Upper lobe of right lung (tissue), 1 donor: ENCODE measurements around the gene TSSK6. TPM values are rescaled to one million over a fixed set of nuclear protein-coding genes. Genes with fewer than 3 reads are reported as not detected.

Source experiments
- ATAC-seq: fragments of 200-7000 bp; cut with Tn5 transposase; one replicate; pipeline ENCODE4 v1.9.1; 2020; ENCODE audit warnings: mild to moderate bottlenecking, moderate library complexity
- DNase-seq: peaks from one replicate; pipeline ENCODE4 v3.0.0-alpha.2; 2020
- H3K27ac ChIP-seq: fragments of 200-600 bp; one replicate; pipeline ENCODE4 v1.8.0; 2022
- H3K27me3 ChIP-seq: fragments of 200-600 bp; one replicate; pipeline ENCODE4 v1.8.0; 2022; ENCODE audit warnings: mild to moderate bottlenecking
- H3K36me3 ChIP-seq: fragments of 200-600 bp; one replicate; pipeline ENCODE4 v1.8.0; 2022
- H3K4me1 ChIP-seq: fragments of 200-600 bp; one replicate; pipeline ENCODE4 v1.8.0; 2022
- H3K4me3 ChIP-seq: fragments of 200-600 bp; one replicate; pipeline ENCODE4 v1.8.0; 2022; ENCODE audit warnings: mild to moderate bottlenecking
- H3K9me3 ChIP-seq: fragments of 200-600 bp; one replicate; pipeline ENCODE4 v1.8.0; 2022
- intact Hi-C: fragments of 100-400 bp; cut with DNase I; formaldehyde crosslinking; loops from one replicate; pipeline ENCODE4 v1.11.0; 2022
- total RNA-seq: library from RNA; stranded (reverse); fragmentation: NEBNext Ultra II Directional; extraction: Animal tissue kit (Norgen Biotek cat#: 25700); gene quantifications from one replicate; pipeline ENCODE4 v1.2.1, GENCODE V29; 2021
- TF ChIP-seq, protein P1 (sequence below): fragments of 200-600 bp; IDR thresholded peaks from one replicate; pipeline ENCODE4 v1.8.0; 2022; ENCODE audit warnings: antibody characterized with exemption
- donor health status: DM: no; HTN: yes; CAD: no; lungs with severe emphysema.

Gene TSSK6
- total RNA-seq, 1 donor from 2014 or later = 1.8 TPM

DNA sequence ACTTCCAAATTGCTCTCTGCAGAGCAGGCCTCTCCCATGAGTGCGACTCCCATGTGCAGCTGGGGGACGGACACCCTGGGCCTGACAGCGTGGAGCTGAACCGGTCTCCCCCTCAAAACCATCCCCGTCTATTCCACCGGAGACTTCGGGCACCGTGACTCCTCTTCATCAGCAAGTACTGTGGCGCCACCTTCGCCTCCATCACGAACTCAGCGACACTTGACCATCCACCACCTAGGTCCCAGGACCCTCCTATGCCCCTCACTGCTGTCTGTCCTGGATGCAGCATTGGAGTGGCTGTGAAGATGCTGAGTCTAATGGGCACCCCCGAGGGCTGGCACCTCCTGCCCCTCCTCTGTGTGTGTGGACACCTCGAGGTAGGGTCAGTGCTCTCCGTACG, 43.3 kb upstream of the TSSK6 start:
- H3K9me3 ChIP-seq = no peaks in the 10 kb centered on the region
- no peaks in the 10 kb centered on the region for H3K4me1 ChIP-seq
- intact Hi-C loops = no loop called here
- no peak overlapping the region for H3K4me3 ChIP-seq
- DNase-seq (no peak), ATAC-seq (no peak)
- no peaks in the 10 kb centered on the region for H3K27me3 ChIP-seq
- no peaks in the 10 kb centered on the region for H3K36me3 ChIP-seq
- H3K27ac ChIP-seq = no peak overlapping the region
- TF ChIP-seq, protein P1, sequence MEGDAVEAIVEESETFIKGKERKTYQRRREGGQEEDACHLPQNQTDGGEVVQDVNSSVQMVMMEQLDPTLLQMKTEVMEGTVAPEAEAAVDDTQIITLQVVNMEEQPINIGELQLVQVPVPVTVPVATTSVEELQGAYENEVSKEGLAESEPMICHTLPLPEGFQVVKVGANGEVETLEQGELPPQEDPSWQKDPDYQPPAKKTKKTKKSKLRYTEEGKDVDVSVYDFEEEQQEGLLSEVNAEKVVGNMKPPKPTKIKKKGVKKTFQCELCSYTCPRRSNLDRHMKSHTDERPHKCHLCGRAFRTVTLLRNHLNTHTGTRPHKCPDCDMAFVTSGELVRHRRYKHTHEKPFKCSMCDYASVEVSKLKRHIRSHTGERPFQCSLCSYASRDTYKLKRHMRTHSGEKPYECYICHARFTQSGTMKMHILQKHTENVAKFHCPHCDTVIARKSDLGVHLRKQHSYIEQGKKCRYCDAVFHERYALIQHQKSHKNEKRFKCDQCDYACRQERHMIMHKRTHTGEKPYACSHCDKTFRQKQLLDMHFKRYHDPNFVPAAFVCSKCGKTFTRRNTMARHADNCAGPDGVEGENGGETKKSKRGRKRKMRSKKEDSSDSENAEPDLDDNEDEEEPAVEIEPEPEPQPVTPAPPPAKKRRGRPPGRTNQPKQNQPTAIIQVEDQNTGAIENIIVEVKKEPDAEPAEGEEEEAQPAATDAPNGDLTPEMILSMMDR = no peak

DNA sequence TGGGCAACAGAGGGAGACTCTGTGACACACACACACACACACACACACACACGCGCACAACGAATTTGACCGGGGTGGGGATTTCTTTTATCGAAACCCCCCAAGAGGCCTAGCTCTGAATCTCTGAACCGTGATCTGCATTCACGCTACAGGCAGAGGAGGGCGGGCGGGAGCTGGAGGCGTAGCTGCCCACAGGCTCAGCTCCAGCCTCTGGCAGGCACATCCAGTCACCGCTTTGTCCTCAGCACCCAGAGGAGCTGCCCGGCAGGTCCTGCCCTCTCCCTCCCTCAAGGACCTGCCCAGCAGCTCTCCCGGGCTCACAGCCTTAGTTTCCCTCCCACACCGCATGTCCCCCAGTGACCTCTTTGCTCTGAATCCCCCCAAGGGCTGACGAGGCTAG, 42.7 kb upstream of the TSSK6 start:
- Histone ChIP-seq H3K9me3 (no peaks in the 10 kb centered on the region), H3K4me1 (no peaks in the 10 kb centered on the region), H3K4me3 (no peak overlapping the region), H3K27me3 (no peaks in the 10 kb centered on the region), H3K27ac (no peak overlapping the region), H3K36me3 (no peaks in the 10 kb centered on the region)
- ATAC-seq (no peak), DNase-seq (no peak)
- intact Hi-C loops = no loop called here
- TF ChIP-seq, protein P1 = no peak

DNA sequence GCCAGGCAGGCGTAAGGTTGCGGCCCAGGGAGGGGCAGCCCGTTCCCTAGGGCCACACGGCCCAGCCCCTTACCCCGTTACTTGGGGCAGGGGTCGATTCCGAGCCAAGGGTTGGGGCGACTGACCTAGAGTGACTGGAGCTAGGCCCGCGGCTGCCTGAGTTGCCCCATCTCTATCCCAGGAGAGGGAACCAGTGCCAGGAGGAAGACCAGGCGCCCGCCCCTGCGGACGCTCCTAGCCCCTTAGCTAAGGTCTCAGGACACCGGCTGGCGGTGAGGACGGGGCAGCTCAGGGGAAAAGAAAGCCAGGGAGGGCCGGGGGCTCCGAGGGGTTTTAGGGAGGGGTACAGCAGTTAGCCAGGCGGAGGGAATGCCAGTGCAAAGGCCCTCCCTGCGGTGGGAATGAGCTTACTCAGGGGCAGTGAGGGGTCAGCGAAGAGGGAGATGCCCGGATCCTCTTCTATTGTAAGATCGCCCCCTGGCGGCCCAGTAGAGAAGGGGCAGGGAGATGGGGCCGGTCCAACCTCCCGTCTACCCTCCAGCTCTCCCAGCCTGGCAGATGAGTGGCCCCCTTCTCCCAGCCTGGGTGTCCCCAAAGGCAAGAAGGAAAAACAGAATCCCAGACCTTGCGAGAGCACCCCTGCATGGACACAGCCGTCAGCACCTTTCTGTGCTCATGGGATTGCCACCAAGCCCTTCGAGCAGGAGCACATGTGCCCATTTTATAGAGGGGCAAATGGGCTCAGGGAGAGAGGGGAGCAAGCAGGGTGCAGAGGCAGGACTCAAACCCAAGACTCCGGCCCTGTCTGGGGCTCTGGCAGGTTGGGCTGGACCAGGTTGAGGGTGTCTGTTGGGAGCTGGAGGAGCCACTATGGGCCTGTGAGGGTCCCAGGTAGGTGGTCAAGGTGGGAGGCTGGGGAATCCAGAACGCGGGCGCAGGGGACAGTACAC, 39.0 kb upstream of the TSSK6 start:
- DNase-seq = peak; percentile 76
- peak; percentile 77 for ATAC-seq
- TF ChIP-seq, protein P1 = peak; percentile 82

DNA sequence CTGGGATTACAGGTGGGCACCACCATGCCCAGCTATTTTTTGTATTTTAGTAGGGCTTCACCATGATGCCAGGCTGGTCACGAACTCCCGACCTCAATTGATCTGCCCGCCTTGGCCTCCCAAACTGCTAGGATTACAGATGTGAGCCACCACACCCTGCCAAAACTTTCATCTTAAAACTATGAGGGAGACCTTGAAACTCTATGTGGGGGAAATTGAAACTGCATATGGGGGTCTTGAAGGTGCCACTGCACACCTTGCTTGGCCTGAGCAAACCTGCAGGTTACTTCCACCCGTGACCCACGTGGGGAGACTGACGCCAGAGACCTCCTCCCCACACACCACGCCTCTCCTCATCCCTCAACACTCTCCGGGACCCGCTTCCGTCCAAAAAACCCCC, 38.3 kb upstream of the TSSK6 start:
- Histone ChIP-seq H3K9me3 (no peaks in the 10 kb centered on the region), H3K27me3 (peaks cover 14% of the 10 kb centered on the region), H3K4me3 (no peak overlapping the region), H3K27ac (no peak overlapping the region), H3K36me3 (no peaks in the 10 kb centered on the region), H3K4me1 (no peaks in the 10 kb centered on the region)
- DNase-seq (no peak), ATAC-seq (no peak)
- TF ChIP-seq, protein P1 = no peak
- intact Hi-C loops = no loop called here

More for the DNA sequence above, 39.0 kb upstream of the TSSK6 start:
- peaks cover 8% of the 10 kb centered on the region for H3K27me3 ChIP-seq
- H3K4me3 ChIP-seq = no peak overlapping the region
- H3K36me3 ChIP-seq = no peaks in the 10 kb centered on the region
- intact Hi-C loops = no loop called here
- no peaks in the 10 kb centered on the region for H3K9me3 ChIP-seq
- H3K4me1 ChIP-seq = no peaks in the 10 kb centered on the region
- no peak overlapping the region for H3K27ac ChIP-seq

DNA sequence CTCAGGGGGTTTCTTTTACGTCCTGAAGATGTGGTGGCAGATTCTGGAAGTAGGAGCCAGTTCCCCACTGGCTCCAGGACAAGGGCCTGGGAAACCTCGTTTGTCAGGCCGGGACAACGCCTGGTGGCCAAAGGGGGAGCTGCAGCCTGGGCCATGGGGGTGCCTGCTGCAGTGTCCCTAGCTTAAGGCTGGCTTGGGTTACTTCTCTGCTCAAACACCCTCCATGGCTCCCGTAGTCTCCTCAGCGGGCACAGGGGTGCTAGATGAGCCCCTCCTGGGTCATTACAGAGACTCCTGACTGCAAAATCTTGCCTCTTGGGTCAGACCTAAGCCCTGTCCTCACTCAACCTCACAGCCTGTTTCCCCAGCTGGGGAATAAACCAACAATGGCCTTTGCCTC, 37.5 kb upstream of the TSSK6 start:
- Histone ChIP-seq H3K36me3 (no peaks in the 10 kb centered on the region), H3K27ac (no peak overlapping the region), H3K4me1 (no peaks in the 10 kb centered on the region), H3K27me3 (peaks cover 16% of the 10 kb centered on the region), H3K9me3 (no peaks in the 10 kb centered on the region), H3K4me3 (no peak overlapping the region)
- ATAC-seq (peak; percentile 54), DNase-seq (no peak)
- intact Hi-C loops = no loop called here
- TF ChIP-seq, protein P1 = peak; percentile 54
